SK-N-SH (cell line): ENCODE data around the gene URAD. TPM values are rescaled to one million over a fixed set of nuclear protein-coding genes. Genes with fewer than 3 reads are reported as not detected.

Experiments
- CTCF ChIA-PET: fragments of 300-600, 350-600 bp; formaldehyde crosslinking; extraction: SDS; loops from one replicate; lab custom pipeline; 2021; lab: Yijun Ruan, JAX
- POLR2A ChIA-PET: fragments of 350-600 bp; sonication (Branson Sonifier 250); formaldehyde crosslinking; extraction: SDS; loops from one replicate; lab custom pipeline; 2020; ENCODE audit warnings: antibody characterized with exemption, inconsistent platforms; lab: Yijun Ruan, JAX
- DNase-seq: peaks from one replicate; pipeline ENCODE4 v3.0.0; 2012
- H2AFZ ChIP-seq: fragments of 200-600 bp; sonication (generic); 2 replicates; pipeline ENCODE4 v1.8.1; 2016; ENCODE audit warnings: antibody characterized with exemption, mild to moderate bottlenecking, low read depth
- H3F3A ChIP-seq: fragments of 200-600 bp; sonication (generic); replicated peaks from 2 replicates; pipeline ENCODE3; 2016; ENCODE audit warnings: antibody characterized with exemption, mild to moderate bottlenecking; ENCODE audit not compliant: insufficient read depth
- H3K27ac ChIP-seq, 2 experiments: fragments of 200-500 bp in 1 of 2; fragments of 200-600 bp in 1 of 2; sonication (Bioruptor generic) in 1 of 2; sonication (generic), shearing (Covaris generic) in 1 of 2; 2 replicates each; pipeline versions ENCODE4 v1.5.1 to v1.6.1; 2014 to 2016; ENCODE audit warnings: low read depth in 2 of 2, inconsistent platforms in 1 of 2, low read length in 1 of 2, mild to moderate bottlenecking in 1 of 2, mixed read lengths in 1 of 2
- H3K27me3 ChIP-seq: fragments of 200-600 bp; sonication (generic), shearing (Covaris generic); 2 replicates; pipeline ENCODE4 v1.6.1; 2016; ENCODE audit warnings: mixed run types; ENCODE audit not compliant: insufficient read depth
- H3K36me3 ChIP-seq, 2 experiments: fragments of 200-500 bp in 1 of 2; fragments of 200-600 bp in 1 of 2; sonication (Bioruptor generic) in 1 of 2; sonication (generic) in 1 of 2; replicated peaks in 1 of 2; 2 replicates each; pipeline versions ENCODE3 to v1.5.1; 2014 to 2016; ENCODE audit warnings: low read length in 1 of 2, mild to moderate bottlenecking in 1 of 2; ENCODE audit not compliant: insufficient read depth in 2 of 2, control insufficient read depth in 1 of 2
- H3K4me1 ChIP-seq, 2 experiments: fragments of 200-500 bp in 1 of 2; fragments of 200-600 bp in 1 of 2; sonication (Bioruptor generic) in 1 of 2; sonication (generic), shearing (Covaris generic) in 1 of 2; 2 replicates each; pipeline versions ENCODE4 v1.5.1 to v1.6.1; 2014 to 2016; ENCODE audit warnings: low read depth in 1 of 2, low read length in 1 of 2, mixed run types in 1 of 2; ENCODE audit not compliant: insufficient read depth in 2 of 2, control insufficient read depth in 1 of 2
- H3K4me2 ChIP-seq: fragments of 200-600 bp; sonication (generic), shearing (Covaris generic); 2 replicates; pipeline ENCODE4 v1.6.1; 2017; ENCODE audit warnings: mixed run types
- H3K4me3 ChIP-seq, 2 experiments: fragments of 200-500 bp in 1 of 2; fragments of 200-600 bp in 1 of 2; sonication (Bioruptor generic) in 1 of 2; sonication (generic), shearing (Covaris generic) in 1 of 2; 2 replicates each; pipeline versions ENCODE4 v1.5.1 to v1.8.1; 2014 to 2016; ENCODE audit warnings: low read depth in 2 of 2, inconsistent platforms in 1 of 2, low read length in 1 of 2, mild to moderate bottlenecking in 1 of 2, mixed read lengths in 1 of 2, moderate library complexity in 1 of 2
- H3K79me2 ChIP-seq: fragments of 200-600 bp; sonication (generic); 2 replicates; pipeline ENCODE4 v1.8.1; 2017; ENCODE audit warnings: mild to moderate bottlenecking; ENCODE audit not compliant: insufficient read depth
- H3K9ac ChIP-seq: fragments of 200-600 bp; sonication (generic); 2 replicates; pipeline ENCODE4 v1.6.1; 2017; ENCODE audit warnings: mixed run types
- H3K9me2 ChIP-seq: fragments of 200-600 bp; sonication (generic); 2 replicates; pipeline ENCODE4 v1.6.1; 2017; ENCODE audit warnings: mixed run types
- H3K9me3 ChIP-seq: fragments of 200-600 bp; sonication (generic); 2 replicates; pipeline ENCODE4 v1.6.1; 2017; ENCODE audit warnings: mixed run types, mild to moderate bottlenecking, moderate library complexity
- H4K20me1 ChIP-seq: fragments of 200-600 bp; sonication (generic); 2 replicates; pipeline ENCODE4 v1.6.1; 2017; ENCODE audit warnings: mild to moderate bottlenecking, mixed run types; ENCODE audit not compliant: insufficient read depth
- CHD2 ChIP-seq: fragments of 150-350 bp; IDR thresholded peaks from 2 replicates; pipeline ENCODE4 v1.6.1; 2018; ENCODE audit warnings: low read length; ENCODE audit not compliant: partially characterized antibody
- ELF1 ChIP-seq: IDR thresholded peaks from 2 replicates; pipeline ENCODE4 v1.4.0; 2012
- EZH2phosphoT487 ChIP-seq: fragments of 200-600 bp; sonication (generic); IDR thresholded peaks from 2 replicates; pipeline ENCODE4 v1.6.1; 2017; ENCODE audit warnings: low read depth, mixed run types, mild to moderate bottlenecking, antibody characterized with exemption, moderate library complexity, borderline replicate concordance
- FOSL2 ChIP-seq: IDR thresholded peaks from 2 replicates; pipeline ENCODE4 v1.4.0; 2012; ENCODE audit warnings: low read depth, mild to moderate bottlenecking, moderate library complexity, borderline replicate concordance
- GABPA ChIP-seq: IDR thresholded peaks from 2 replicates; pipeline ENCODE4 v1.4.0; 2012; ENCODE audit warnings: low read depth, mild to moderate bottlenecking
- MXI1 ChIP-seq: IDR thresholded peaks from 2 replicates; pipeline ENCODE4 v1.6.1; 2012; ENCODE audit warnings: mild to moderate bottlenecking, low read depth, low read length, improper control_type of control experiment
- RCOR1 ChIP-seq: fragments of 150-350 bp; IDR thresholded peaks from 2 replicates; pipeline ENCODE4 v1.6.1; 2017; ENCODE audit warnings: antibody characterized with exemption, low read length
- RFX5 ChIP-seq: IDR thresholded peaks from 2 replicates; pipeline ENCODE4 v1.6.1; 2012; ENCODE audit warnings: mild to moderate bottlenecking, improper control_type of control experiment, low read length
- SIN3A ChIP-seq: IDR thresholded peaks from 2 replicates; pipeline ENCODE4 v1.6.1; 2012; ENCODE audit warnings: low read depth, mild to moderate bottlenecking, low read length, moderate library complexity, borderline replicate concordance
- TAF1 ChIP-seq: IDR thresholded peaks from 2 replicates; pipeline ENCODE4 v1.6.1; 2012; ENCODE audit warnings: low read depth, mild to moderate bottlenecking, low read length, moderate library complexity, borderline replicate concordance
- TCF12 ChIP-seq: IDR thresholded peaks from 2 replicates; pipeline ENCODE4 v1.4.0; 2012
- YY1 ChIP-seq: IDR thresholded peaks from 2 replicates; pipeline ENCODE4 v1.4.0; 2012; ENCODE audit warnings: low read depth, mild to moderate bottlenecking
- WGBS: methylation state at CpG from one replicate; pipeline ENCODE4 v1.1.6; 2017; ENCODE audit warnings: low lambda C conversion rate; 5-methylcytosine and 5-hydroxymethylcytosine counted together
- polyA plus RNA-seq, 3 experiments: library from polyadenylated mRNA; depleted of rRNA; stranded (reverse); fragments of >200 nt; gene quantifications; 2 replicates each; pipeline ENCODE4 v1.2.3, GENCODE V29; 2012
- TF ChIP-seq, protein P1 (sequence below): IDR thresholded peaks from 2 replicates; pipeline ENCODE4 v1.6.1; 2012; ENCODE audit warnings: mild to moderate bottlenecking, low read depth, low read length, moderate library complexity
- TF ChIP-seq, protein P2 (sequence below): IDR thresholded peaks from 2 replicates; pipeline ENCODE4 v1.4.0; 2012; ENCODE audit warnings: low read depth, borderline replicate concordance
- TF ChIP-seq, protein P3 (sequence below): fragments of 200-600 bp; sonication (generic); IDR thresholded peaks from 2 replicates; pipeline ENCODE4 v1.6.1; 2017; ENCODE audit warnings: antibody characterized with exemption, mild to moderate bottlenecking, moderate library complexity
- TF ChIP-seq, protein P4 (sequence below): IDR thresholded peaks from 2 replicates; pipeline ENCODE4 v1.4.0; 2012; ENCODE audit warnings: low read depth, borderline replicate concordance

The URAD gene
- polyA plus RNA-seq, 1 of the 3 experiments (the other 2 are of a cell fraction) = not detected

DNA sequence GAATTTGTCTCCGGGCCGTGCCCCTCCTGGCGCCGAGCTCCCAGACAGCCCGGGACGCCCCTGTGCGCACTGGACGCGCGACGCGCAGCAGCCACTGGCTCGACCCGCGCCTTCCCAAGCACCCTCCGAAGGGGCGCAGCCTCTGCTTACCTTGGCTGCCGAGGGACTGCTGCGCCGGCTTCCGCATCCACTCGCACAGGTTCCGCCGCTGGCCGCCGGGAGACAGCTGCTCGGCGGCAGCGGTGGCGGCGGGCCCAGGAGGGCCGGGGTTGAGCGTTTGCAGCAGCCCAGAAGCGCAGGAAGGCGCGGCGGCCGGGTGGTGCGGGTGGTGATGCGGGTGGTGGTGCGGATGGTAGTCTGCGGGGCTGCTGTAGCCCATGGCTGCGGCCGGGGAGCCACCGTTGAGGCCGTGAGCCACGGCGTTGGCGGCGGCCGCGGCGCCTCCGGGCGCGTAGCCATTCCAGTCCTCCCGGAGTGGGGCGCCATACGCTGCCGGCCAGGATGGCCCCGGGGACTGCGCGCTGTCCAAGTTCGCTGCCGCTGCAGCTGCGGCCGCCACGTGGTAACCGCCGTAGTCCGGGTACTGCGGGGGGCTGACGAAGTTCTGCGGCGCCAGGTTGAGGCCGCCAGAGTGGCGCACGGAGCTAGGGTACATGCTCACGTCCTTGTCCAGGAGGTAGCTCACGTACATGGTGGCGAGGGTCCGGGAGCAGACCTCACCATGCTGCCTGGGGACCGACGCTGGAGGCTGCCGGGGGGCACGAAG, 20.0 kb downstream of the URAD start:
- Histone ChIP-seq H3K27ac (no peak overlapping the region), H2AFZ (no peak overlapping the region), H3K27me3 (peaks cover 95% of the 10 kb centered on the region), H3K79me2 (no peaks in the 10 kb centered on the region), H3K36me3 (no peaks in the 10 kb centered on the region), H3K4me3 (no peak overlapping the region), H3K4me2 (no peak overlapping the region), H3K9me3 (no peaks in the 10 kb centered on the region), H3K4me1 (no peaks in the 10 kb centered on the region), H3K9me2 (no peaks in the 10 kb centered on the region), H3K9ac (no peak overlapping the region), H4K20me1 (no peaks in the 10 kb centered on the region), H3F3A (no peaks in the 10 kb centered on the region)
- WGBS = 0% methylated on average over 2 of the region's 86 CpGs
- peak; percentile 33 for DNase-seq
- POLR2A ChIA-PET = no interaction called here
- CTCF ChIA-PET = interaction anchor here (1.2 to 2.5 kb wide), 2 partner anchors 14 to 138 kb away, joined by 5 to 6 read pairs; no protein-coding TSS in a partner anchor
- TF ChIP-seq, protein P1, sequence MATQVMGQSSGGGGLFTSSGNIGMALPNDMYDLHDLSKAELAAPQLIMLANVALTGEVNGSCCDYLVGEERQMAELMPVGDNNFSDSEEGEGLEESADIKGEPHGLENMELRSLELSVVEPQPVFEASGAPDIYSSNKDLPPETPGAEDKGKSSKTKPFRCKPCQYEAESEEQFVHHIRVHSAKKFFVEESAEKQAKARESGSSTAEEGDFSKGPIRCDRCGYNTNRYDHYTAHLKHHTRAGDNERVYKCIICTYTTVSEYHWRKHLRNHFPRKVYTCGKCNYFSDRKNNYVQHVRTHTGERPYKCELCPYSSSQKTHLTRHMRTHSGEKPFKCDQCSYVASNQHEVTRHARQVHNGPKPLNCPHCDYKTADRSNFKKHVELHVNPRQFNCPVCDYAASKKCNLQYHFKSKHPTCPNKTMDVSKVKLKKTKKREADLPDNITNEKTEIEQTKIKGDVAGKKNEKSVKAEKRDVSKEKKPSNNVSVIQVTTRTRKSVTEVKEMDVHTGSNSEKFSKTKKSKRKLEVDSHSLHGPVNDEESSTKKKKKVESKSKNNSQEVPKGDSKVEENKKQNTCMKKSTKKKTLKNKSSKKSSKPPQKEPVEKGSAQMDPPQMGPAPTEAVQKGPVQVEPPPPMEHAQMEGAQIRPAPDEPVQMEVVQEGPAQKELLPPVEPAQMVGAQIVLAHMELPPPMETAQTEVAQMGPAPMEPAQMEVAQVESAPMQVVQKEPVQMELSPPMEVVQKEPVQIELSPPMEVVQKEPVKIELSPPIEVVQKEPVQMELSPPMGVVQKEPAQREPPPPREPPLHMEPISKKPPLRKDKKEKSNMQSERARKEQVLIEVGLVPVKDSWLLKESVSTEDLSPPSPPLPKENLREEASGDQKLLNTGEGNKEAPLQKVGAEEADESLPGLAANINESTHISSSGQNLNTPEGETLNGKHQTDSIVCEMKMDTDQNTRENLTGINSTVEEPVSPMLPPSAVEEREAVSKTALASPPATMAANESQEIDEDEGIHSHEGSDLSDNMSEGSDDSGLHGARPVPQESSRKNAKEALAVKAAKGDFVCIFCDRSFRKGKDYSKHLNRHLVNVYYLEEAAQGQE = no peak
- TF ChIP-seq EZH2phosphoT487 (no peak), TCF12 (no peak), MXI1 (no peak), TAF1 (no peak), YY1 (no peak), RFX5 (no peak), ELF1 (no peak), GABPA (no peak), SIN3A (no peak), FOSL2 (no peak), CHD2 (no peak), RCOR1 (no peak)
- TF ChIP-seq, protein P2, sequence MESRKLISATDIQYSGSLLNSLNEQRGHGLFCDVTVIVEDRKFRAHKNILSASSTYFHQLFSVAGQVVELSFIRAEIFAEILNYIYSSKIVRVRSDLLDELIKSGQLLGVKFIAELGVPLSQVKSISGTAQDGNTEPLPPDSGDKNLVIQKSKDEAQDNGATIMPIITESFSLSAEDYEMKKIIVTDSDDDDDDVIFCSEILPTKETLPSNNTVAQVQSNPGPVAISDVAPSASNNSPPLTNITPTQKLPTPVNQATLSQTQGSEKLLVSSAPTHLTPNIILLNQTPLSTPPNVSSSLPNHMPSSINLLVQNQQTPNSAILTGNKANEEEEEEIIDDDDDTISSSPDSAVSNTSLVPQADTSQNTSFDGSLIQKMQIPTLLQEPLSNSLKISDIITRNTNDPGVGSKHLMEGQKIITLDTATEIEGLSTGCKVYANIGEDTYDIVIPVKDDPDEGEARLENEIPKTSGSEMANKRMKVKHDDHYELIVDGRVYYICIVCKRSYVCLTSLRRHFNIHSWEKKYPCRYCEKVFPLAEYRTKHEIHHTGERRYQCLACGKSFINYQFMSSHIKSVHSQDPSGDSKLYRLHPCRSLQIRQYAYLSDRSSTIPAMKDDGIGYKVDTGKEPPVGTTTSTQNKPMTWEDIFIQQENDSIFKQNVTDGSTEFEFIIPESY = no peak
- TF ChIP-seq, protein P3, sequence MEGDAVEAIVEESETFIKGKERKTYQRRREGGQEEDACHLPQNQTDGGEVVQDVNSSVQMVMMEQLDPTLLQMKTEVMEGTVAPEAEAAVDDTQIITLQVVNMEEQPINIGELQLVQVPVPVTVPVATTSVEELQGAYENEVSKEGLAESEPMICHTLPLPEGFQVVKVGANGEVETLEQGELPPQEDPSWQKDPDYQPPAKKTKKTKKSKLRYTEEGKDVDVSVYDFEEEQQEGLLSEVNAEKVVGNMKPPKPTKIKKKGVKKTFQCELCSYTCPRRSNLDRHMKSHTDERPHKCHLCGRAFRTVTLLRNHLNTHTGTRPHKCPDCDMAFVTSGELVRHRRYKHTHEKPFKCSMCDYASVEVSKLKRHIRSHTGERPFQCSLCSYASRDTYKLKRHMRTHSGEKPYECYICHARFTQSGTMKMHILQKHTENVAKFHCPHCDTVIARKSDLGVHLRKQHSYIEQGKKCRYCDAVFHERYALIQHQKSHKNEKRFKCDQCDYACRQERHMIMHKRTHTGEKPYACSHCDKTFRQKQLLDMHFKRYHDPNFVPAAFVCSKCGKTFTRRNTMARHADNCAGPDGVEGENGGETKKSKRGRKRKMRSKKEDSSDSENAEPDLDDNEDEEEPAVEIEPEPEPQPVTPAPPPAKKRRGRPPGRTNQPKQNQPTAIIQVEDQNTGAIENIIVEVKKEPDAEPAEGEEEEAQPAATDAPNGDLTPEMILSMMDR = no peak
- TF ChIP-seq, protein P4, sequence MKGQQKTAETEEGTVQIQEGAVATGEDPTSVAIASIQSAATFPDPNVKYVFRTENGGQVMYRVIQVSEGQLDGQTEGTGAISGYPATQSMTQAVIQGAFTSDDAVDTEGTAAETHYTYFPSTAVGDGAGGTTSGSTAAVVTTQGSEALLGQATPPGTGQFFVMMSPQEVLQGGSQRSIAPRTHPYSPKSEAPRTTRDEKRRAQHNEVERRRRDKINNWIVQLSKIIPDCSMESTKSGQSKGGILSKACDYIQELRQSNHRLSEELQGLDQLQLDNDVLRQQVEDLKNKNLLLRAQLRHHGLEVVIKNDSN = no peak
